Esophagus squamous epithelium (tissue), 5 donors: ENCODE data around the gene PLEKHG2. TPM values are rescaled to one million over a fixed set of nuclear protein-coding genes. Genes with fewer than 3 reads are reported as not detected.
A peak's percentile ranks its signal among the peaks of the same experiment; 100 is the strongest.
"Not testable (repeated sequence)": the region's sequence is repeated elsewhere in the genome, so short reads cannot be mapped to it uniquely, and the experiment has no call there.

Experiments
- DNase-seq: peaks from one replicate; lab custom pipeline; 2025; lab: John Stamatoyannopoulos, UW
- H3K27ac ChIP-seq, 4 donors: fragments of 200-600 bp; sonication (generic); one replicate each; pipeline ENCODE4 v1.5.1; 2016 to 2019; ENCODE audit warnings: mild to moderate bottlenecking in 1 of 4
- H3K27me3 ChIP-seq, 4 donors: fragments of 200-600 bp; sonication (generic); 1 replicate in 3 of 4; 2 replicates in 1 of 4; pipeline versions ENCODE4 v1.5.1 to v1.6.0; 2017 to 2021; ENCODE audit warnings: antibody characterized with exemption in 1 of 4
- H3K36me3 ChIP-seq, 3 donors: fragments of 200-600 bp; sonication (generic); one replicate each; pipeline ENCODE4 v1.5.1; 2016 to 2019
- H3K4me1 ChIP-seq, 3 donors: fragments of 200-600 bp; sonication (generic); one replicate each; pipeline ENCODE4 v1.5.1; 2017 to 2019
- H3K4me3 ChIP-seq, 4 donors: fragments of 200-600 bp; sonication (generic); 1 replicate in 3 of 4; 2 replicates in 1 of 4; pipeline ENCODE4 v1.5.1; 2016 to 2019; ENCODE audit warnings: mild to moderate bottlenecking in 2 of 4, moderate library complexity in 1 of 4
- H3K9me3 ChIP-seq, 3 donors: fragments of 200-600 bp; sonication (generic); one replicate each; pipeline ENCODE4 v1.5.1; 2016 to 2019
- POLR2A ChIP-seq, 4 donors: fragments of 450-650 bp; IDR thresholded peaks; one replicate each; pipeline ENCODE4 v1.6.1; 2017; ENCODE audit warnings: antibody characterized with exemption in 4 of 4, mild to moderate bottlenecking in 4 of 4, moderate library complexity in 3 of 4
- WGBS, 2 donors: methylation state at CpG; one replicate each; pipeline ENCODE4 v1.1.5; 2018; 5-methylcytosine and 5-hydroxymethylcytosine counted together
- intact Hi-C: fragments of 100-400 bp; cut with DNase I; formaldehyde crosslinking; loops from one replicate; pipeline ENCODE4 v1.15.0; 2022
- total RNA-seq, 4 donors: library from RNA; depleted of rRNA; stranded (reverse); fragments of >200 nt; gene quantifications; one replicate each; pipeline ENCODE4 v1.1.0, GENCODE V29; 2016
- TF ChIP-seq, protein P1 (sequence below), 6 experiments: fragments of 450-650 bp in 4 of 6; fragments of 200-600 bp in 2 of 6; sonication (generic) in 2 of 6; IDR thresholded peaks; one replicate each; pipeline ENCODE4 v1.5.1; 2016 to 2019; ENCODE audit warnings: antibody characterized with exemption in 6 of 6, mild to moderate bottlenecking in 4 of 6, moderate library complexity in 4 of 6
- donor health status: DM: yes; HTN: yes; CAD: no.

The PLEKHG2 gene
- total RNA-seq, 4 donors from 2014 or later: 4.8 to 9.3 (median 7.6) TPM

DNA sequence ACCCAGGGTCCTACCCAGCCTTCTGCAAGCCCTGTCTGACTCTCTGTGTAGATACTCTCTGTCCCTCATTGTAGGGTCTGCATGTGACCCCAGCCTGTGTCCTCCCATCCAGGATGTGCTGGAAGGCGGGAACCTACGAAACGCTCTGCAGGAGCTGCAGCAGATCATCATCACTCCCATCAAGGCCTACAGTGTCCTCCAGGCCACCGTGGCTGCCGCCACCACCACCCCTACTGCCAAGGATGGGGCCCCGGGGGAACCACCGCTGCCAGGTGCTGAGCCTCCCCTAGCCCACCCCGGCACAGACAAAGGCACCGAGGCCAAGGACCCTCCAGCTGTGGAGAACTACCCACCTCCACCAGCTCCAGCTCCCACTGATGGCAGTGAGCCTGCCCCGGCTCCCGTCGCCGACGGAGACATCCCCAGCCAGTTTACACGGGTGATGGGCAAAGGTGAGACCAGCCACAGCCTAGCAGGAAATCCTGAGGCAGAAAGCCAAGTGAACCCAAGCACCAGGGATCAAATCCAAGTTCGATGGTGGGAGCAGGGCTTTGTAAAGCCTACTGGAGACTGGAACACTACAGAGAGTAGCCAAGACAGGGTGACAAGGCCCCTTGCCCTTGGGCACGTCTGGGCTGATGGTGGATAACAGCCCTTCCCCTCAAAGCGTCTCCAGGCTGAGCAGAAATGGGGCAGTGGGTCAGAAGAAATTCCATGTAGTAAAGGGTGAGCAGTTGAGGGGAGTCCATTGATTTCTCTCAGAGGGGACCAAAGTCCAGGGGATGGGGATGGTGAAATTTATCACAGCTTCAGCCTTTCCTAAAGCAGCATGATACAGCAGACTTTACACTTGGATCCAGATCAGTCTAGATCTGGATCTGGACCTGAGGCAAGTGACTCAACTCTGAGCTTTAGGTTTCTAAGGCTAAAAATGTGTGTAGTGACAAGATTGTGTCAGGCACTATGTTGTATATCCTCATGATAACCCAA is 34.8 kb upstream of the PLEKHG2 start:
- Histone ChIP-seq H3K27me3 (no peaks in the 10 kb centered on the region), H3K9me3 (no peaks in the 10 kb centered on the region), H3K36me3 (peaks cover 41 to 100% (median 70%) of the 10 kb centered on the region in 3 donors), H3K27ac (peak overlapping the region in 1 of 4 donors; percentile 10), H3K4me3 (no peak overlapping the region), H3K4me1 (peaks cover 0 to 15% (median 14%) of the 10 kb centered on the region in 3 donors)
- no peak for DNase-seq
- WGBS, 2 donors: 60 to 68% methylated on average over 1 to 3 of the region's 18 CpGs
- intact Hi-C loops: no loop called here
- TF ChIP-seq, protein P1, sequence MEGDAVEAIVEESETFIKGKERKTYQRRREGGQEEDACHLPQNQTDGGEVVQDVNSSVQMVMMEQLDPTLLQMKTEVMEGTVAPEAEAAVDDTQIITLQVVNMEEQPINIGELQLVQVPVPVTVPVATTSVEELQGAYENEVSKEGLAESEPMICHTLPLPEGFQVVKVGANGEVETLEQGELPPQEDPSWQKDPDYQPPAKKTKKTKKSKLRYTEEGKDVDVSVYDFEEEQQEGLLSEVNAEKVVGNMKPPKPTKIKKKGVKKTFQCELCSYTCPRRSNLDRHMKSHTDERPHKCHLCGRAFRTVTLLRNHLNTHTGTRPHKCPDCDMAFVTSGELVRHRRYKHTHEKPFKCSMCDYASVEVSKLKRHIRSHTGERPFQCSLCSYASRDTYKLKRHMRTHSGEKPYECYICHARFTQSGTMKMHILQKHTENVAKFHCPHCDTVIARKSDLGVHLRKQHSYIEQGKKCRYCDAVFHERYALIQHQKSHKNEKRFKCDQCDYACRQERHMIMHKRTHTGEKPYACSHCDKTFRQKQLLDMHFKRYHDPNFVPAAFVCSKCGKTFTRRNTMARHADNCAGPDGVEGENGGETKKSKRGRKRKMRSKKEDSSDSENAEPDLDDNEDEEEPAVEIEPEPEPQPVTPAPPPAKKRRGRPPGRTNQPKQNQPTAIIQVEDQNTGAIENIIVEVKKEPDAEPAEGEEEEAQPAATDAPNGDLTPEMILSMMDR (IDR thresholded peaks at IDR 0.05): no peak
- no peak for TF ChIP-seq POLR2A (IDR thresholded peaks at IDR 0.05)

DNA sequence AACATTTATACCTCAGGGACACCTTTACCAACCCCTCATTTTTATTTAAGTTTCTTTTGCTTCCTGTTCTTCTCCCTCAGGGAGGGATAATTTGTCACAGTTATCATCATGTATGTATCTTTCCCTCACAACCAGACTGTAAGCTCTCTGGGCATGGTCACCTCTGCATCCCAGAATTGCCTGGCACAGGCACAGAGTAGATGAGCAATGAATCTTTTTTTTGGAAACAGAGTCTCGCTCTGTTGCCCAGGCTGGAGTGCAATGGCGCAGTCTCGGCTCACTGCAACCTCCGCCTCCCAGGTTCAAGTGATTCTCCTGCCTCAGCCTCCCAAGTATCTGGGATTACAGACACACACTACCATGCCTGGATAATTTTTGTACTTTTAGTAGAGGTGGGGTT is 33.1 kb upstream of the PLEKHG2 start:
- H3K27me3 ChIP-seq, H3K9me3 ChIP-seq, H3K4me3 ChIP-seq, intact Hi-C loops, DNase-seq, H3K27ac ChIP-seq, H3K4me1 ChIP-seq: not testable (repeated sequence)
- WGBS, 2 donors: 85 to 100% methylated on average over 2 to 4 of the region's 4 CpGs
- peaks cover 48 to 100% (median 70%) of the 10 kb centered on the region in 3 donors for H3K36me3 ChIP-seq

DNA sequence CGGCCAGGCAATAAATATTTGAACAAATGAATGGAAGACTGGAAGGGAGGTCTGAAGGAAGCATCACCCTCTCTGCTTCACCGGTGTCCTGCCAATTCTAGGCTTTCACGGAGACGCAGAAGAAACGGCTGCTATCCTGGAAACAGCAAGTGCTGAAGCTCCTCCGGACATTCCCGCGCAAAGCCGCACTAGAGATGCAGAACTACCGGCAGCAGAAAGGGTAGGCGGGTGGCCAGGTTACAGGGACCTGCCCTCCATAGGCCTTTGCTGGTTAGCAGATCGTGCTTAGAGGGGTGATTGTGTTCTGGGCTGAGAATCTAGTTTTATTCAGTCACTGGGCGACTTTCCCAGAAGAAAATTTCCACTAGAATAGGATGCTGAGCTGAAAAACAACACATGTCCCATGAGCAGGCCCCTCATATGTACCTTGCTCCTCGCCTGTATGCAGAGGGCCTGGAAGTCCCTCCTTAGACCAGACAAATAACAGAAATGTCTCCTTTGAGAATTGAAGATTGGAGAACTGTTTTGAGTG is 32.5 kb upstream of the PLEKHG2 start:
- Histone ChIP-seq H3K9me3 (no peaks in the 10 kb centered on the region), H3K4me1 (no peaks in the 10 kb centered on the region), H3K36me3 (peaks cover 48 to 100% (median 70%) of the 10 kb centered on the region in 3 donors), H3K27me3 (no peaks in the 10 kb centered on the region), H3K4me3 (no peak overlapping the region), H3K27ac (no peak overlapping the region)
- TF ChIP-seq POLR2A (IDR thresholded peaks at IDR 0.05): no peak
- TF ChIP-seq, protein P1 (IDR thresholded peaks at IDR 0.05): no peak
- DNase-seq: no peak
- intact Hi-C loops: no loop called here
- 91 to 93% methylated on average over 12 to 13 of the region's 14 CpGs for WGBS, 2 donors

DNA sequence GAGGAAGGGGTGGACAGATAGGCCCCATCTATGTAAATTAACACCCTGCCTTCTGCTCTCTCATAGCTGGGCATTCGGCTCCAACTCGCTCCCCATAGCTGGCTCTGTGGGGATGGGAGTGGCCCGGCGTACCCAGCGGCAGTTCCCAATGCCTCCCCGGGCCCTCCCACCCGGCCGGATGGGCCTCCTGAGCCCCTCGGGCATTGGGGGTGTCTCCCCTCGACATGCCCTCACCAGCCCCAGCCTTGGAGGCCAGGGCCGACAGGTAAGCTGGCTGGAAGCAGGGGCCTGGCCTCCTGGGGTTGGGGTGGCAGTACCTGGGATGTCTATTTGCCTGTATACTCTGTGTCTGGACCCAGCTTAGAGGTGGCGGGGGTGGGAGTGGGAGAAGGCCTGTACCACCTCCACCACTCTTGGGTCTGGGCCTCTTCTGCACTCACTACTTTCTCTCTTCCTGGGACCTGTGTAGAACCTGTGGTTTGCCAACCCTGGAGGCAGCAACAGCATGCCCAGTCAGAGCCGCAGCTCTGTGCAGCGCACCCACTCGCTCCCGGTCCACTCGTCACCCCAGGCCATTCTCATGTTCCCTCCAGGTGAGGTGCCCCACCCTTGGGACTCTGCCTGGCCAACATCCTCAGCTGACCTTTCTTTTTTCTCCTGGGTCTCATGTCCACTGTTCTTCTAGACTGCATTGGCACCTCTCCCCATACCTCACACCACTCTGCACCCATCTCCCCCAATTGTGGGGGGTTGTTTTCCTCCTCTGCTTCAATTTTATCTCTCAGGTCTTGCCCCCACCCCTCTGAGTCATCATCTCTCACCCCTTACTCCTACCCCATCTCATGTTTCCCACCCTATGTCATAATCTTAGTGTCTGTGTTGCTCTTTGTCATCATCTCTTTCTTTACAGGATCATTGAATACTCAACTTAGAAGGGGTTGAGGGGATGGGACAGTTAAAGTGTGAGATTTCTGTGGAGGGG is 31.7 kb upstream of the PLEKHG2 start:
- Histone ChIP-seq H3K4me1 (no peaks in the 10 kb centered on the region), H3K27ac (no peak overlapping the region), H3K36me3 (peaks cover 46 to 100% (median 65%) of the 10 kb centered on the region in 3 donors), H3K4me3 (no peak overlapping the region), H3K9me3 (no peaks in the 10 kb centered on the region), H3K27me3 (no peaks in the 10 kb centered on the region)
- WGBS, 2 donors: 87 to 89% methylated on average over 6 to 11 of the region's 17 CpGs
- TF ChIP-seq POLR2A (IDR thresholded peaks at IDR 0.05): no peak
- TF ChIP-seq, protein P1 (IDR thresholded peaks at IDR 0.05): no peak
- intact Hi-C loops: no loop called here
- DNase-seq: no peak

DNA sequence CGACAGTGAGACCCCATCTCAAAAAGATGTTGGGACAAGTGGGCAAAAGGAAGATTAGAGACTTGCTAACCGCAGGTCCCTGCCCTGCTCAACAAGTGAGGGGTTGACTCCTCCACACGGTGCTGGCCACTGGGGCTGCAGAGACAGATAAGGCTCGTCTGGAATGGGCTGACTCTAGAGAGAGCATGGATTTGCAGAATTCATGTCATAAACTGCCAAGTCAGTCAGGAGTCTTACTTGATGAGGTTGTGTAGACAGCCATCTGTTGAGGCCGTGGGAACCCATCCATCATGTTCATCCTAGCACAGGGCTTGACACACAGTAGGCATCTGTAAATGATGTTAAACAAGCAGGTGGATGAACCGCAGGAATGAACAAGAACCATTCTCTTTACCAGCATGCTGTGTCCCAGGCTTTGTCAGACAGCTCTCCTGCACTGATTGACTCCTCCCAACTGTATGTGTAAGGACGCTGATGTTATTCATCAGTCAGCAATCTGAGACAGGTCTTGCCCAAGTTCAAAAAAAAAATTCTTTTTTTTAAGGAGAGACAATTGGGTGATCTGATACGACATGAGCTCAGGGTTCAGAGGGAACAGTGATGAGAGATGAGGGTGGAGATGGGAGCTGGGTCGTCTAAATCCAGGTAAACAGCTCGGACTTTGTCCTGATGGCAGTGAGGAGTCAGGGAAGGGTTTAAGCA is 30.4 kb upstream of the PLEKHG2 start:
- TF ChIP-seq POLR2A (IDR thresholded peaks at IDR 0.05): no peak
- TF ChIP-seq, protein P1 (IDR thresholded peaks at IDR 0.05): no peak
- 65 to 70% methylated on average over 10 of the region's 10 CpGs for WGBS, 2 donors
- intact Hi-C loops: no loop called here
- H3K4me1 ChIP-seq: no peaks in the 10 kb centered on the region
- H3K27me3 ChIP-seq: no peaks in the 10 kb centered on the region
- no peak overlapping the region for H3K4me3 ChIP-seq
- peaks cover 39 to 100% (median 62%) of the 10 kb centered on the region in 3 donors for H3K36me3 ChIP-seq
- no peaks in the 10 kb centered on the region for H3K9me3 ChIP-seq
- no peak overlapping the region for H3K27ac ChIP-seq
- no peak for DNase-seq
